CD4-positive, CD25-positive, alpha-beta regulatory T cell (primary cell): ENCODE measurements around the gene PKD1L1. TPM values are rescaled to one million over a fixed set of nuclear protein-coding genes. Genes with fewer than 3 reads are reported as not detected.

Source experiments
- ATAC-seq, 2 donors: fragments of 150-1000 bp; cut with Tn5 transposase; one replicate each; pipeline ENCODE4 v1.10.0; 2021; ENCODE audit warnings: low read depth in 2 of 2, moderate number of reproducible peaks in 2 of 2, moderate library complexity in 1 of 2
- DNase-seq, 3 donors: peaks; one replicate each; pipeline versions ENCODE4 v3.0.0 to v3.0.0-alpha.2; 2012 to 2022; ENCODE audit warnings: mixed read lengths in 1 of 3
- H3K27ac ChIP-seq: one replicate; pipeline ENCODE4 v1.7.0; 2013; ENCODE audit warnings: mild to moderate bottlenecking, low read length; ENCODE audit not compliant: insufficient read depth, poor library complexity, severe bottlenecking
- H3K27me3 ChIP-seq: one replicate; pipeline ENCODE4 v1.7.0; 2013; ENCODE audit warnings: low read length; ENCODE audit not compliant: control insufficient read depth, insufficient read depth
- H3K36me3 ChIP-seq: one replicate; pipeline ENCODE4 v1.7.0; 2013; ENCODE audit warnings: mild to moderate bottlenecking, low read length, moderate library complexity; ENCODE audit not compliant: control insufficient read depth, insufficient read depth
- H3K4me1 ChIP-seq: 2 replicates; pipeline ENCODE4 v1.7.0; 2013; ENCODE audit warnings: mild to moderate bottlenecking, low read length; ENCODE audit not compliant: insufficient read depth, control insufficient read depth, poor library complexity, severe bottlenecking
- H3K4me3 ChIP-seq: one replicate; pipeline ENCODE4 v1.7.0; 2013; ENCODE audit warnings: low read depth, mild to moderate bottlenecking, low read length, moderate library complexity
- H3K9me3 ChIP-seq, 2 experiments: 1 replicate in 1 of 2; 2 replicates in 1 of 2; pipeline ENCODE4 v1.7.0; 2013; ENCODE audit warnings: low read length in 2 of 2, mild to moderate bottlenecking in 1 of 2, moderate library complexity in 1 of 2; ENCODE audit not compliant: control insufficient read depth in 2 of 2
- H3K27ac Mint-ChIP-seq, 3 donors: one replicate each; pipeline ENCODE4 v1.8.0; 2020 to 2022; ENCODE audit warnings: mild to moderate bottlenecking in 3 of 3, mixed read lengths in 3 of 3, moderate library complexity in 2 of 3
- H3K27me3 Mint-ChIP-seq: one replicate; pipeline ENCODE4 v1.8.0; 2022; ENCODE audit warnings: mild to moderate bottlenecking, mixed read lengths
- H3K36me3 Mint-ChIP-seq: one replicate; pipeline ENCODE4 v1.8.0; 2020; ENCODE audit warnings: mixed read lengths
- H3K4me1 Mint-ChIP-seq, 4 donors: one replicate each; pipeline ENCODE4 v1.8.0; 2020 to 2022; ENCODE audit warnings: mixed read lengths in 4 of 4, mild to moderate bottlenecking in 1 of 4
- H3K4me3 Mint-ChIP-seq, 4 donors: one replicate each; pipeline ENCODE4 v1.8.0; 2020 to 2022; ENCODE audit warnings: mild to moderate bottlenecking in 4 of 4, mixed read lengths in 4 of 4, moderate library complexity in 3 of 4
- H3K9me3 Mint-ChIP-seq, 7 donors: one replicate each; pipeline ENCODE4 v1.8.0; 2020 to 2022; ENCODE audit warnings: mixed read lengths in 7 of 7, mild to moderate bottlenecking in 3 of 7, moderate library complexity in 2 of 7
- polyA plus RNA-seq, 4 donors: library from polyadenylated mRNA; unstranded; fragments of 300-500 nt; fragmentation: Illumina TruSeq; gene quantifications; one replicate each; pipeline ENCODE4 v1.2.3, GENCODE V29; 2021
- total RNA-seq: library from RNA; stranded (reverse); gene quantifications from one replicate; pipeline ENCODE4 v1.2.3, GENCODE V29; 2022

PKD1L1 gene
- total and polyA plus RNA-seq, 5 donors from 2014 or later: 0.02 to 0.17 (median 0.06) TPM; not detected in 2

- DNase-seq: no peak
- H3K4me1 Mint-ChIP-seq: no peaks in the 10 kb centered on the region
- no peak overlapping the region for H3K4me3 Mint-ChIP-seq
- ATAC-seq: no peak
- no peak overlapping the region for H3K27ac Mint-ChIP-seq
- no peaks in the 10 kb centered on the region for H3K36me3 Mint-ChIP-seq
- no peaks in the 10 kb centered on the region for H3K4me1 ChIP-seq
- no peaks in the 10 kb centered on the region for H3K9me3 ChIP-seq
- H3K27me3 Mint-ChIP-seq: no peaks in the 10 kb centered on the region
- H3K9me3 Mint-ChIP-seq: peaks cover 0 to 2% (median 0%) of the 10 kb centered on the region in 7 donors
- no peaks in the 10 kb centered on the region for H3K27me3 ChIP-seq
- H3K36me3 ChIP-seq: no peaks in the 10 kb centered on the region
- no peak overlapping the region for H3K27ac ChIP-seq
- no peak overlapping the region for H3K4me3 ChIP-seq
These were observed 161.6 kb downstream of the PKD1L1 start for GRCh38 chr7:47786557-47787248.

- no peak for ATAC-seq
- H3K4me3 ChIP-seq: no peak overlapping the region
These were observed 162.2 kb downstream of the PKD1L1 start for GRCh38 chr7:47785923-47786556.

GRCh38 chr7:47783456-47784223 is 164.6 kb downstream of the PKD1L1 start:
- DNase-seq: no peak
- no peaks in the 10 kb centered on the region for H3K27me3 Mint-ChIP-seq
- H3K9me3 ChIP-seq: no peaks in the 10 kb centered on the region

More at GRCh38 chr7:47785923-47786556, 162.2 kb downstream of the PKD1L1 start:
- Histone ChIP-seq H3K36me3 (no peaks in the 10 kb centered on the region), H3K27ac (no peak overlapping the region), H3K9me3 (no peaks in the 10 kb centered on the region), H3K27me3 (no peaks in the 10 kb centered on the region), H3K4me1 (no peaks in the 10 kb centered on the region)
- no peak overlapping the region for H3K4me3 Mint-ChIP-seq
- no peaks in the 10 kb centered on the region for H3K36me3 Mint-ChIP-seq
- H3K27me3 Mint-ChIP-seq: no peaks in the 10 kb centered on the region
- H3K27ac Mint-ChIP-seq: no peak overlapping the region
- peaks cover 0 to 2% (median 0%) of the 10 kb centered on the region in 7 donors for H3K9me3 Mint-ChIP-seq
- no peaks in the 10 kb centered on the region for H3K4me1 Mint-ChIP-seq
- DNase-seq: no peak

GRCh38 chr7:47782792-47783191 is 165.5 kb downstream of the PKD1L1 start:
- DNase-seq (no peak), ATAC-seq (no peak)
- Mint-ChIP-seq H3K4me3 (no peak overlapping the region), H3K4me1 (no peaks in the 10 kb centered on the region), H3K27ac (no peak overlapping the region), H3K9me3 (peaks cover 0 to 3% (median 0%) of the 10 kb centered on the region in 7 donors), H3K27me3 (no peaks in the 10 kb centered on the region), H3K36me3 (no peaks in the 10 kb centered on the region)
- no peaks in the 10 kb centered on the region for H3K36me3 ChIP-seq
- H3K4me3 ChIP-seq: no peak overlapping the region
- H3K9me3 ChIP-seq: no peaks in the 10 kb centered on the region
- no peaks in the 10 kb centered on the region for H3K27me3 ChIP-seq
- no peak overlapping the region for H3K27ac ChIP-seq
- H3K4me1 ChIP-seq: no peaks in the 10 kb centered on the region

More at GRCh38 chr7:47783456-47784223, 164.6 kb downstream of the PKD1L1 start:
- no peaks in the 10 kb centered on the region for H3K4me1 ChIP-seq
- H3K4me3 Mint-ChIP-seq: no peak overlapping the region
- no peaks in the 10 kb centered on the region for H3K4me1 Mint-ChIP-seq
- ATAC-seq: no peak
- no peak overlapping the region for H3K27ac Mint-ChIP-seq
- H3K27ac ChIP-seq: no peak overlapping the region
- H3K27me3 ChIP-seq: no peaks in the 10 kb centered on the region
- H3K9me3 Mint-ChIP-seq: peaks cover 0 to 2% (median 0%) of the 10 kb centered on the region in 7 donors
- H3K4me3 ChIP-seq: no peak overlapping the region
- no peaks in the 10 kb centered on the region for H3K36me3 Mint-ChIP-seq
- H3K36me3 ChIP-seq: no peaks in the 10 kb centered on the region

- Histone ChIP-seq H3K36me3 (no peaks in the 10 kb centered on the region), H3K9me3 (no peaks in the 10 kb centered on the region), H3K4me1 (no peaks in the 10 kb centered on the region), H3K4me3 (no peak overlapping the region), H3K27ac (no peak overlapping the region), H3K27me3 (no peaks in the 10 kb centered on the region)
- Mint-ChIP-seq H3K4me1 (no peaks in the 10 kb centered on the region), H3K27me3 (no peaks in the 10 kb centered on the region), H3K4me3 (no peak overlapping the region), H3K27ac (no peak overlapping the region), H3K36me3 (no peaks in the 10 kb centered on the region), H3K9me3 (peaks cover 0 to 3% (median 0%) of the 10 kb centered on the region in 7 donors)
- ATAC-seq (no peak), DNase-seq (no peak)
These were observed 166.2 kb downstream of the PKD1L1 start for GRCh38 chr7:47782022-47782421.

- Mint-ChIP-seq H3K36me3 (no peaks in the 10 kb centered on the region), H3K27me3 (no peaks in the 10 kb centered on the region), H3K4me1 (no peaks in the 10 kb centered on the region), H3K9me3 (peaks cover 0 to 3% (median 0%) of the 10 kb centered on the region in 7 donors), H3K27ac (no peak overlapping the region), H3K4me3 (no peak overlapping the region)
- H3K27me3 ChIP-seq: no peaks in the 10 kb centered on the region
- DNase-seq (no peak), ATAC-seq (no peak)
- H3K36me3 ChIP-seq: no peaks in the 10 kb centered on the region
- no peak overlapping the region for H3K27ac ChIP-seq
- no peak overlapping the region for H3K4me3 ChIP-seq
- H3K4me1 ChIP-seq: no peaks in the 10 kb centered on the region
- H3K9me3 ChIP-seq: no peaks in the 10 kb centered on the region
These were observed 167.7 kb downstream of the PKD1L1 start for GRCh38 chr7:47780555-47780954.

- H3K4me1 Mint-ChIP-seq: no peaks in the 10 kb centered on the region
- DNase-seq (no peak), ATAC-seq (no peak)
- no peaks in the 10 kb centered on the region for H3K36me3 Mint-ChIP-seq
- H3K9me3 ChIP-seq: no peaks in the 10 kb centered on the region
- H3K4me1 ChIP-seq: no peaks in the 10 kb centered on the region
- no peak overlapping the region for H3K4me3 Mint-ChIP-seq
- no peak overlapping the region for H3K4me3 ChIP-seq
- H3K27me3 Mint-ChIP-seq: peaks cover 1% of the 10 kb centered on the region
- H3K9me3 Mint-ChIP-seq: peaks cover 0 to 5% (median 0%) of the 10 kb centered on the region in 7 donors
- H3K27me3 ChIP-seq: no peaks in the 10 kb centered on the region
- no peak overlapping the region for H3K27ac Mint-ChIP-seq
- no peaks in the 10 kb centered on the region for H3K36me3 ChIP-seq
- H3K27ac ChIP-seq: no peak overlapping the region
These were observed 168.9 kb downstream of the PKD1L1 start for GRCh38 chr7:47779341-47779771.
